Cardiac fibroblast (primary cell): ENCODE data around the gene UST.

Experiments
- DNase-seq, 2 donors: peaks; one replicate each; pipeline versions ENCODE4 v3.0.0 to v3.0.0-alpha.2; 2010; ENCODE audit warnings: low read depth in 2 of 2
- H3K4me3 ChIP-seq, 2 donors: replicated peaks in 1 of 2; 1 replicate in 1 of 2; 2 replicates in 1 of 2; pipeline ENCODE4 v1.5.1; 2011; ENCODE audit warnings: low read depth in 2 of 2, low read length in 2 of 2, mild to moderate bottlenecking in 2 of 2, moderate library complexity in 1 of 2
- TF ChIP-seq, protein P1 (sequence below): IDR thresholded peaks from one replicate; pipeline ENCODE4 v1.5.1; 2011; ENCODE audit warnings: low read depth, mild to moderate bottlenecking, low read length, inconsistent platforms

Gene UST

DNA sequence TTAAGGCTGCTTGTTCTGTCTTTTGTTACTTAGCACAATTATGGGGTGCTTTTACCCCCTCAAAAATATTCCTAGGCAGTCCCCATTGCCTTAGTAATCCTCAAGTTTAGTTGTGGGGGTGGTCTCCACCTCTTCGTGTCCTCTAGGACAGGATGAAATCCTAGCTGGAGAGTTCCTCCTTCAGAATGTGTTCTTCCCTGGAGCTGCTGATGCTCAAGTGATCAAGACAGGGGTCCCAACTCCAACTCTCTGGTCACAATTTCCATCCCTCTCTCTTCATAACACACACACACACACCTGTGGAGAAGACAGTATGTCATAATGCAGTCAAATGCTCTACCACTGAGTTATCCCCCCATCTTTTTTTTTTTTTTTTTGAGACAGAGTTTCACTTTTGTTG is 280.7 kb downstream of the UST start:
- DNase-seq: no peak
- TF ChIP-seq, protein P1, sequence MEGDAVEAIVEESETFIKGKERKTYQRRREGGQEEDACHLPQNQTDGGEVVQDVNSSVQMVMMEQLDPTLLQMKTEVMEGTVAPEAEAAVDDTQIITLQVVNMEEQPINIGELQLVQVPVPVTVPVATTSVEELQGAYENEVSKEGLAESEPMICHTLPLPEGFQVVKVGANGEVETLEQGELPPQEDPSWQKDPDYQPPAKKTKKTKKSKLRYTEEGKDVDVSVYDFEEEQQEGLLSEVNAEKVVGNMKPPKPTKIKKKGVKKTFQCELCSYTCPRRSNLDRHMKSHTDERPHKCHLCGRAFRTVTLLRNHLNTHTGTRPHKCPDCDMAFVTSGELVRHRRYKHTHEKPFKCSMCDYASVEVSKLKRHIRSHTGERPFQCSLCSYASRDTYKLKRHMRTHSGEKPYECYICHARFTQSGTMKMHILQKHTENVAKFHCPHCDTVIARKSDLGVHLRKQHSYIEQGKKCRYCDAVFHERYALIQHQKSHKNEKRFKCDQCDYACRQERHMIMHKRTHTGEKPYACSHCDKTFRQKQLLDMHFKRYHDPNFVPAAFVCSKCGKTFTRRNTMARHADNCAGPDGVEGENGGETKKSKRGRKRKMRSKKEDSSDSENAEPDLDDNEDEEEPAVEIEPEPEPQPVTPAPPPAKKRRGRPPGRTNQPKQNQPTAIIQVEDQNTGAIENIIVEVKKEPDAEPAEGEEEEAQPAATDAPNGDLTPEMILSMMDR: no peak
- H3K4me3 ChIP-seq: no peak overlapping the region

DNA sequence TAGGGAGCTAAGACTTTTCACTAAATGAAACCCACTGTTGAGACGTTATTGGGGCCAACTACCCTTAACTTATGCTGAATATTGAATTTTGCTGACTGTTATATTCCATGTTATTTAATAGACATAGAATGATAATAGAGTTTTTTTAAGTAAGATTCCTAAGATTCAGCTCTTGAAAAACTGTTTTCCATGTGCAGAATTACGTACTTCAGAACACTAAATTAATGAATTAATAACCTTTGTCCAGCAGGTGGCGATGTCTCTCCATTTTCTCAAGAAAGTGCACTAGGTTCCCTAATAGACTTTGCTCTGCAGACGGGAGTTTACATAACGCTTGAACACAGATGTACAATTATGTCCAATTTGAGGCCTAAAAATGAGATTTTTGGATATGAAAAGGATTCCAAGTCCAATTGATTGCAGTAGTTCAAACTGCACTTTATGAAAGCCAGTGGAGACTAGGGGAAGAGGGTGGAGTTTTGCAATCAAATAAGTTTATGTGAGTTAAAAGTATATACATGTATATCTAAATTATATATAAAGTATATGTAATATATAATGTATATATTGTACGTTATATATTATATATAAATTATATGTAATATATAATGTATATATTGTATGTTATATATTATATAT is 282.1 kb downstream of the UST start:
- peak; percentile 96 to 97 for DNase-seq
- no peak overlapping the region for H3K4me3 ChIP-seq

DNA sequence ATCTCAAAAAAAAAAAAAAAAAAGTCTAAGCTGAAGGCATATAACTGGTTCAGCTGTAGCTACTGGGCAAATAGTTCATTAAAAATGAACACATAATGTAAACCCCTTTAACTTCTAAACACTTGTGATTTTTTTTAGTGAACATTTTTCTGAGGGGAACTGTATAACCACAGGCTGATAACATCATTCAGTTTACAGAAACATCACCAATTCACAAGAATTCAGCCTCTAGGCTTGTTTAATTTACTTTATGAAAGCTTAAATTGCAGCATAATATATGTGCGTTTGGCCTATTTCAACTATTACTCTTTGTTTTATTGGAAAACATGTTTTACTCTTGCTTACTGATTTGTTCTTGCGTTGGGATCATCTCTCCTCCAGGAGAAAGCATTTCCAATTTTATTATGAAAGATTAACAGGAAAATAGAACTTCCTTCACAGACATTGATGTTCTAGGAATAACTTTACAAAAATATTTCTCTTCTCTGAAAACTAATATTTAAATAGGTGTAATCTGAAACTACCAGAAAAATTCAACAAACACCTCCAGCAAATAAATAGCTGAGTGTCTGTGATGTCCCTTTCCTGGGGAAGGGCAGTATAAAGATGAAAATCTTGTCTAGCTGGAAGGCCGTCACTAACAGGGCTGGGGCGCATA is 284.5 kb downstream of the UST start:
- TF ChIP-seq, protein P1: no peak
- DNase-seq: no peak
- H3K4me3 ChIP-seq: no peak overlapping the region

More for the DNA sequence above, 282.1 kb downstream of the UST start:
- TF ChIP-seq, protein P1: peak; percentile 49

DNA sequence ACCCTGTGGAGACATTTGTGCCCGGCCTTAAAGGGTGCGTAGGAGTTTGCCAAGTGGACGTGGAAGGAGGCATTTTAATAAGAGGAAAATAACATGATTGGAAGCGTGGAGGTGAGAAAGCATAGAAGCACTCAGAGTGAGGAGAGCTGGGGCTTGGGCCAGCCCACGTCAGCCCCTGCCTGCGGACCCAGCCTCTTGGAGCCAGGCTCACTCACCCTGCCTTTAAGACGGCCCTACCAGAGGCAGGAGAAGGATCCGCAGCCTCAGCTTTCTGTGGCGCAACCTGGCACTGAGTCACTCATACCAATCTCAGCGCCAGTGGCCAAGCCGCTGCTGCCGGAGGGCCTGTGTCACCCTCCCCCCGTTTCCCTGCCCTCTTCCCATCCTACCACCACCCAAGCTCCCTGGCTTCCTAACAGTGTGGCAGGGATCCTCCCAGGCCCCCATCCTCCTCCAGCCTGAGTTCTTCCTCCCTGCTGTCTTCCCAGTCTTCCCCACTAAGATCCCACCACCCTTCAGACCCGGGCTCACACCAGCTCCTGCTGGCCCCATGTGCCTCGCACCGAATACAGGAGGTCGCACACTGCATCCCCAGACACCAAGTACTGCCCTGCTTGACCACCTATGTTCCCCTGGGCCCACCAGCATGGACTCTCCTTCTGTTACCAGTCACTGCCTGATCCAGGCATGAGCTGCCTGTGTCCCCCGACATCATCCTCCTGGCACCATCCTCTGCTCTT is 285.2 kb downstream of the UST start:
- DNase-seq: peak; percentile 89
- peak overlapping the region in 1 of 2 donors; percentile 26 for H3K4me3 ChIP-seq
- TF ChIP-seq, protein P1: no peak

DNA sequence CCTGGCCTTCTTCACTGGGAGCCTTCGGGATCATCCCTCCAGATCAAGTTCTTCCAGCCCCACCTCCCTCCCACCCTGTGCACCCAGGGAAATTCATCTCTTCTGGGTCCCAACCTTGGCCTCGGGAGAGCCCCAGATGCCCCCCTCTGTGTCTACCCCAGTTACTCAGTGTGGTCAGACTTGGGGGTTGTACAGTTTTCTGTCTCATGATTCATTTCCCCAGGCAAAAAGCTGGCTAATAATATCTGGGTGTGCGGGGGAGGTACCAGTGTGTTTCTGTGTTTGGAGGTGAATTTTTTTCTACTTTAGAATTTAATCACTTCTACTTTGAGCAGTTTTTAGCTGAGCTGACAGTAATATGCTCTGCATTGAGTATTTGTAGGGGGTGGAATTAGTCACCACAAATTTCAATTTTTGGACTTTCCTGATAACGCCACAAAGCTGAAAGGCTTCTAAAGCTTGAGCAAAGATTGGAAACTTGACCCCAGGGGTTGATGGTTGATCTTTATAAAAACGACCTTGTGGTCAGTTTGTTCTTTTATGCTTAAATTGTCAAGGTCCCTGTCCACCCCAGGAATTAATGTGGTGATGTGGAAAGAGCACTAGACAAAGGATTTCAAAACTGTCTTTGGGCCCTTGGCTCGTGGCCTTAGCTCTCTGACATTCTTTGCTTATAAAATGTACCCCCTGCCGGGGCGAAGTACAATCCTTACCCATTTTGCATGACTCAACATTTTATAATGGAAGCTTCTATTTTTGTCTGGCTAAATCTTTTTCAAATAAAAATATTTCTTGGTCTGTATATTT is 286.0 kb downstream of the UST start:
- peak overlapping the region in 1 of 2 donors; percentile 26 for H3K4me3 ChIP-seq
- TF ChIP-seq, protein P1: no peak

DNA sequence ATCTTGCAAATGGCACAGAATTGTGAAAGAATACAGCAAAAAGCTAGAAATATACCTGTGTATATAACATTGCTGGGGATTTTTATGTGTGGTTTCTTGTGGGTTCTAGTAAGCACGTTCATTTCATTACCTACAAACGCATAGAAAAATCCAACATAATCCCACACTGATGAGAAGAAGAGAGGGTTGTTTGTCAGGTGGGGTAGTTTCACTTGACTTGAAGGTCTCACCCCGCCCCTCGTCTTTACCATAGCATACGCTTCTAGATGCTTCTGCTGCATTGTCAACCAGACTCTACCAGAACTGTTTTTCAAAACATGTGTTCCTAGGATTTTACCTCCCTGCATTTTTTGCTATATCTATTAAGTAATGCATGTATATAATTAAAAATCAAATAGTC is 286.6 kb downstream of the UST start:
- H3K4me3 ChIP-seq: no peak overlapping the region
- TF ChIP-seq, protein P1: no peak
- no peak for DNase-seq

More for the DNA sequence above, 286.0 kb downstream of the UST start:
- peak; percentile 92 to 93 for DNase-seq
